ENCODE results near the gene BABAM2. TPM values are rescaled to one million over a fixed set of nuclear protein-coding genes. Genes with fewer than 3 reads are reported as not detected.

BABAM2 gene
- total RNA-seq, 2 experiments from 2014 or later, result 19.7 to 33.2 TPM

DNA sequence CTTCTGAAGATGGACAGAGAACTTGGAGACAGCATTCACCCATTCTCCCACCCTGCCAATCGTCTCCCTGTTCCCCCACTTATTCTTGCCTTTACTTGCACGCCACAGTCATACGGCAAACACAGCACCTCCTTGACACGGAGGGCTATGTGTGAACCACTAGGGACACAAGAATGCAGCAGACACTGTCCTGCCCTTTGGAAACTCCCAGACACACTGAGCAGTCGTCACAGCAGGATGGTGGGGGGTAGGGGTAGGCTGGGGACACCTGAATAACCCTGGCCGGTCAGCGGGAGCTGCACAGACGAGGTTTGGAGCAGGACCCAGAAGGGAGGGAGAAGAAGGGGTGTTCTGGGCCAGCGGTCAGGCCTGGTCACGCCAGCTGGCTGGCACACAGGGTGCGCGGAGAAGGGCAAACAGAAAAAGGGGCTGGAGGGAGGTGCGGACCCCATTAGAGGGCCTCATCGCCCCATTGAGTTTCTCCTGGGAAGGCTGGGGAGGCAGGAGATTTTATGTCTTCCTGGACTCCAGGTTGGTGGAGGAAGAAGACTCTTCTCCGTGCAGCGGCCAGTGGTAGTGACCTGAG, 462.2 kb downstream of the BABAM2 start:
- ChIA-PET POLR2A (no interaction called here), CTCF (ENCODE audit: unreplicated experiment) (no interaction called here)
- intact Hi-C loops (cut with micrococcal nuclease; ENCODE audit: unreplicated experiment), result no loop called here
- no peak overlapping the region for H3K4me3 ChIP-seq (ENCODE audit: low read depth, low read length, poor library complexity, severe bottlenecking)
- no peak overlapping the region for H2AFZ ChIP-seq (ENCODE audit: low read length)
- DNase-seq (ENCODE audit: low spot score), result no peak
- H3K9me3 ChIP-seq (ENCODE audit: low read length), result no peaks in the 10 kb centered on the region
- H3K4me2 ChIP-seq (ENCODE audit: low read length), result no peak overlapping the region
- no peaks in the 10 kb centered on the region for H4K20me1 ChIP-seq (ENCODE audit: insufficient read depth, low read length)
- H3K27ac ChIP-seq (ENCODE audit: low read depth, low read length, poor library complexity, severe bottlenecking), result no peak overlapping the region
- TF ChIP-seq CTCF (conservative IDR thresholded peaks at IDR 0.05; ENCODE audit: low read length), result no peak
- TF ChIP-seq EZH2phosphoT487 (IDR thresholded peaks at IDR 0.05; ENCODE audit: borderline replicate concordance, low read depth, low read length), result no peak
- no peaks in the 10 kb centered on the region for H3K9me2 ChIP-seq (ENCODE audit: insufficient read depth, low read length)
- H3K4me1 ChIP-seq (ENCODE audit: insufficient read depth, low read length, poor library complexity, severe bottlenecking), result no peaks in the 10 kb centered on the region
- no peaks in the 10 kb centered on the region for H3K36me3 ChIP-seq (ENCODE audit: insufficient read depth, low read length)
- H3K79me2 ChIP-seq (ENCODE audit: insufficient read depth, low read depth, low read length), result no peaks in the 10 kb centered on the region
- no TSS peak for BruUV-seq (replicated peaks)

GRCh38 chr2:28354920-28355520, 464.5 kb downstream of the BABAM2 start:
- intact Hi-C loops (cut with micrococcal nuclease; ENCODE audit: unreplicated experiment), result no loop called here
- no TSS peak for BruUV-seq (replicated peaks)

More at GRCh38 chr2:28354920-28355520, 464.5 kb downstream of the BABAM2 start:
- H3K36me3 ChIP-seq (ENCODE audit: insufficient read depth, low read length), result no peaks in the 10 kb centered on the region
- no peaks in the 10 kb centered on the region for H3K4me1 ChIP-seq (ENCODE audit: insufficient read depth, low read length, poor library complexity, severe bottlenecking)
- no peaks in the 10 kb centered on the region for H3K9me3 ChIP-seq (ENCODE audit: low read length)
- no peaks in the 10 kb centered on the region for H3K9me2 ChIP-seq (ENCODE audit: insufficient read depth, low read length)
- H3K4me3 ChIP-seq (ENCODE audit: low read depth, low read length, poor library complexity, severe bottlenecking), result no peak overlapping the region
- no peaks in the 10 kb centered on the region for H4K20me1 ChIP-seq (ENCODE audit: insufficient read depth, low read length)
- TF ChIP-seq CTCF (conservative IDR thresholded peaks at IDR 0.05; ENCODE audit: low read length) (no peak), EZH2phosphoT487 (IDR thresholded peaks at IDR 0.05; ENCODE audit: borderline replicate concordance, low read depth, low read length) (no peak)
- ChIA-PET POLR2A (no interaction called here), CTCF (ENCODE audit: unreplicated experiment) (no interaction called here)
- no peak for DNase-seq (ENCODE audit: low spot score)
- H2AFZ ChIP-seq (ENCODE audit: low read length), result no peak overlapping the region
- H3K27ac ChIP-seq (ENCODE audit: low read depth, low read length, poor library complexity, severe bottlenecking), result no peak overlapping the region
- no peaks in the 10 kb centered on the region for H3K79me2 ChIP-seq (ENCODE audit: insufficient read depth, low read depth, low read length)
- no peak overlapping the region for H3K4me2 ChIP-seq (ENCODE audit: low read length)
